Body of pancreas (tissue), 4 donors: ENCODE measurements around the gene ATP6V0A1. TPM values are rescaled to one million over a fixed set of nuclear protein-coding genes. Genes with fewer than 3 reads are reported as not detected.
A peak's percentile ranks its signal among the peaks of the same experiment; 100 is the strongest.
"Not testable (repeated sequence)": the region's sequence is repeated elsewhere in the genome, so short reads cannot be mapped to it uniquely, and the experiment has no call there.

Source experiments
- ATAC-seq: fragments of 150-250 bp; one replicate; pipeline ENCODE4 v1.9.1; 2016
- DNase-seq, 4 donors: peaks; one replicate each; pipeline ENCODE4 v3.0.0-alpha.2; 2019
- H3K27ac ChIP-seq, 4 donors: fragments of 200-600 bp; sonication (generic); 1 replicate in 3 of 4; 2 replicates in 1 of 4; pipeline versions ENCODE4 v1.5.1 to v1.6.1; 2016 to 2019; ENCODE audit warnings: mild to moderate bottlenecking in 1 of 4, mixed read lengths in 1 of 4, moderate library complexity in 1 of 4
- H3K27me3 ChIP-seq, 2 donors: fragments of 200-600 bp; sonication (generic); one replicate each; pipeline ENCODE4 v1.6.0; 2016; ENCODE audit warnings: mild to moderate bottlenecking in 1 of 2
- H3K36me3 ChIP-seq, 2 donors: fragments of 200-600 bp; sonication (generic); replicated peaks in 1 of 2; 2 replicates each; pipeline ENCODE4 v1.5.1; 2016; ENCODE audit warnings: low read depth in 2 of 2; ENCODE audit not compliant: insufficient read depth in 1 of 2
- H3K4me1 ChIP-seq: fragments of 200-600 bp; sonication (generic); one replicate; pipeline ENCODE4 v1.6.0; 2016
- H3K4me3 ChIP-seq, 2 donors: fragments of 200-600 bp; sonication (generic); 1 replicate in 1 of 2; 2 replicates in 1 of 2; pipeline ENCODE4 v1.5.1; 2016 to 2019
- H3K9me3 ChIP-seq, 3 donors: fragments of 200-600 bp; sonication (generic); 1 replicate in 2 of 3; 2 replicates in 1 of 3; pipeline ENCODE4 v1.5.1; 2016
- POLR2A ChIP-seq, 3 donors: fragments of 450-650 bp; IDR thresholded peaks; one replicate each; pipeline ENCODE4 v1.6.1; 2016; ENCODE audit warnings: antibody characterized with exemption in 3 of 3, mild to moderate bottlenecking in 2 of 3
- WGBS, 2 donors: methylation state at CpG; one replicate each; pipeline ENCODE4 v1.1.5; 2017; 5-methylcytosine and 5-hydroxymethylcytosine counted together
- intact Hi-C: fragments of 100-400 bp; cut with DNase I; formaldehyde crosslinking; loops from one replicate; pipeline ENCODE4 v1.15.1; 2023
- total RNA-seq, 2 donors: library from RNA; depleted of rRNA; stranded (reverse); fragments of >200 nt; gene quantifications; one replicate each; pipeline ENCODE4 v1.1.0, GENCODE V29; 2016
- TF ChIP-seq, protein P1 (sequence below), 7 experiments: fragments of 450-650 bp in 4 of 7; fragments of 200-600 bp in 3 of 7; sonication (generic) in 3 of 7; IDR thresholded peaks; one replicate each; pipeline ENCODE4 v1.5.1; 2016 to 2019; ENCODE audit warnings: antibody characterized with exemption in 7 of 7

Gene ATP6V0A1
- total RNA-seq, 2 donors from 2014 or later: 35.5 to 71.5 TPM

DNA sequence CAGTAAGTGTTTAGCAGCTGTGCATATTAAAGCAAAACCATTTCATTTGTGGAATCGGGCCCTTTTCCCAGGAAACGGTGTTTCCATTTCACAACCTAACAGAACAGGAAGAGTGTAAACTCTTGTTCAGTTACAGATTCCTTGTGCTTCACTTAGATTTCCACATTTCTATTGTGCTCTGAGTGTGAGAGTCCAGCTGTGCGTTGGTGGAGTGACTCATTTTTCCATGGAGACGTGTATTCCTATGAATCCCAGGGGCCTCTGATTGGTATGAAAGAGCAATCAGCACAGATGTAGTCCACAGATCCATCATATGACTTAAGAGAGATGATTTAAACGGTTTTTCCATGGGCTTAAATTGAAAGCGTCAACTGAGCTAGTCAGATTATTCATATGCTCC, 22.3 kb upstream of the ATP6V0A1 start:
- 68 to 70% methylated on average over 6 of the region's 6 CpGs for WGBS, 2 donors
- H3K4me1 ChIP-seq: no peaks in the 10 kb centered on the region
- H3K9me3 ChIP-seq: no peaks in the 10 kb centered on the region
- TF ChIP-seq POLR2A (IDR thresholded peaks at IDR 0.05): no peak
- TF ChIP-seq, protein P1, sequence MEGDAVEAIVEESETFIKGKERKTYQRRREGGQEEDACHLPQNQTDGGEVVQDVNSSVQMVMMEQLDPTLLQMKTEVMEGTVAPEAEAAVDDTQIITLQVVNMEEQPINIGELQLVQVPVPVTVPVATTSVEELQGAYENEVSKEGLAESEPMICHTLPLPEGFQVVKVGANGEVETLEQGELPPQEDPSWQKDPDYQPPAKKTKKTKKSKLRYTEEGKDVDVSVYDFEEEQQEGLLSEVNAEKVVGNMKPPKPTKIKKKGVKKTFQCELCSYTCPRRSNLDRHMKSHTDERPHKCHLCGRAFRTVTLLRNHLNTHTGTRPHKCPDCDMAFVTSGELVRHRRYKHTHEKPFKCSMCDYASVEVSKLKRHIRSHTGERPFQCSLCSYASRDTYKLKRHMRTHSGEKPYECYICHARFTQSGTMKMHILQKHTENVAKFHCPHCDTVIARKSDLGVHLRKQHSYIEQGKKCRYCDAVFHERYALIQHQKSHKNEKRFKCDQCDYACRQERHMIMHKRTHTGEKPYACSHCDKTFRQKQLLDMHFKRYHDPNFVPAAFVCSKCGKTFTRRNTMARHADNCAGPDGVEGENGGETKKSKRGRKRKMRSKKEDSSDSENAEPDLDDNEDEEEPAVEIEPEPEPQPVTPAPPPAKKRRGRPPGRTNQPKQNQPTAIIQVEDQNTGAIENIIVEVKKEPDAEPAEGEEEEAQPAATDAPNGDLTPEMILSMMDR (IDR thresholded peaks at IDR 0.05): no peak
- ATAC-seq (peak; percentile 71), DNase-seq (peak in 1 of 4 donors; percentile 51)
- intact Hi-C loops: no loop called here
- H3K4me3 ChIP-seq: no peak overlapping the region
- no peaks in the 10 kb centered on the region for H3K36me3 ChIP-seq
- H3K27me3 ChIP-seq: no peaks in the 10 kb centered on the region
- H3K27ac ChIP-seq: no peak overlapping the region

DNA sequence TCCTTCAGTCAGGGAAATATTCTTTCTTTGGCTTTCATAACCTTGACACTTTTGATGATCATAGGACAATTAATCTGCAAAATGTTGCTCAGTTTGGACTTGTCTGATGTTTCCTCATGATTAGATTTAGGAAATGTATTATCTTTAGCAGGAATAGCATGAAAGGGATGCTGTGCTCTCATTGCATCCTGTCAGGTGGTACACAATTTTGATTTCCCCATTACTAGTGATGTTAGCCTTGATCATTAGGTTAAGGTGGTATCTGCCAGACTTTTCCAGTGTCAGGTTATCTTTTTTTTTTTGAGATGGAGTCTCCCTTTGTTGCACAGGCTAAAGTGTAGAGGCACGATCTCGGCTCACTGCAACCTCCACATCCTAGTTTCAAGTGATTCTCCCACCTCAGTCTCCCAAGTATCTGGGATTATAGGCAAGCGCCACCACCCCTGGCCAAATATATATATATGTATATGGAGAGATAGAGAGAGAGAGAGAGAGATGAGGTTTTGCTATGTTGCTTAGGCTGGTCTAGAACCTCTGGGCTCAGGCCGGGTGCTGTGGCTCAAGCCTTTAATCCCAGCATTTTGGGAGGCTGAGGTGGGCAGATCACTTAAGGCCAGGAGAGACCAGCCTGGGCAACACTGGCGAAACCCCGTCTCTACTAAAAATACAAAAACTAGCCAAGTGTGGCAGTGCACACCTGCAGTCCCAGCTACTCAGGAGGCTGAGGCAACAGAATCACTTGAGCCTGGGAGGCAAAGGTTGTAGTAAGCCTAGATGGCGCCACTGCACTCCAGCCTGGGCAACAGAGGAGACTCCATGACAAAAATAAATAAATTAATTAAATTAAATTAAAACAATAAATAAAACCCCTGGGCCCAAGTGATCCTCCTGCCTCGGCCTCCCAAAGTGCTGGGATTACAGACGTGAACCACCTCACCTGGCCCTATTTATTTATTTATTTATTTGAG, 19.8 kb upstream of the ATP6V0A1 start:
- Histone ChIP-seq H3K4me1 (no peaks in the 10 kb centered on the region), H3K9me3 (no peaks in the 10 kb centered on the region), H3K27me3 (no peaks in the 10 kb centered on the region), H3K36me3 (no peaks in the 10 kb centered on the region), H3K27ac (no peak overlapping the region), H3K4me3 (no peak overlapping the region)
- no peak for TF ChIP-seq POLR2A (IDR thresholded peaks at IDR 0.05)
- TF ChIP-seq, protein P1 (IDR thresholded peaks at IDR 0.05): peak in 5 of 7 experiments; percentile 19 to 30 (median 25)
- intact Hi-C loops: no loop called here
- DNase-seq (peak; percentile 25 to 49 (median 40)), ATAC-seq (no peak)
- 76 to 78% methylated on average over 9 of the region's 9 CpGs for WGBS, 2 donors

DNA sequence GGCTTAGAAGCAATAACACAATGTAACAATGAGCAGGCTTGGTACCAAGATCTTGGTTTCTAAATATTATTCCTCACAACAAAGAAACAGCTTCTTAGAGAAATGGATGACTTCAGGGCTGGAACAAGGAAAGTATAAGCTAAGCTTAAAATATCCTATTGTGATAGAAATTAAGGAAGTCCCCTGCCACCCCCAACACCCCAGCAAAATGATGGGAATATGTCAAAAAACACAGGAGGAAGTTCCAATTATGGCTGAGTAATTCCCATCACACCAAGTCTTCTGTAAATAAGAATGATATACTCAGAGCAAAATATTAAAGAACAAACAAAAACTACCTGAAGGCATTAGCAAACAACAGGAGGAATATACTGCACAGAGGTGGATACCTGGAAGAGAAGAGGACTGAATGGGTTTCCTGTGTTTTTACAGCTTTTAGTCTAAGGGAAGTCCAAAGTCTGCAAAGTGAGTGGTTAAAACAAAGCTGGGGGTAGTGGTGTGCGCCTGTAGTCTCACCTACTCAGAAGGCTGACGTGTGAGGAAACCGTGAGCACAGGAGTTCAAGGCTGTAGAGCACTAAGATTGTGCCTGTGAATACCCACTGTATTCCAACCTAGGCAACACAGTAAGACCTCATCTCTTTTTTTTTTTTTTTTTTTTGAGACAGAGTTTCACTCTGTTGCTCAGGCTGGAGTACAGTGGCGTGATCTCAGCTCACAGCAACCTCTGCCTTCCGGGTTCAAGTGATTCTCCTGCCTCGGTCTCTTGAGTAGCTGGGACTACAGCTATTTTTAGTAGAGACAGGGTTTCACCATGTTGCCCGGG, 17.1 kb upstream of the ATP6V0A1 start:
- ATAC-seq: no peak
- H3K9me3 ChIP-seq: no peaks in the 10 kb centered on the region
- DNase-seq: no peak
- 42 to 51% methylated on average over 6 to 7 of the region's 7 CpGs for WGBS, 2 donors
- H3K4me3 ChIP-seq: no peak overlapping the region
- intact Hi-C loops: no loop called here
- no peaks in the 10 kb centered on the region for H3K36me3 ChIP-seq
- no peaks in the 10 kb centered on the region for H3K27me3 ChIP-seq
- TF ChIP-seq, protein P1 (IDR thresholded peaks at IDR 0.05): no peak
- TF ChIP-seq POLR2A (IDR thresholded peaks at IDR 0.05): no peak
- H3K4me1 ChIP-seq: no peaks in the 10 kb centered on the region
- H3K27ac ChIP-seq: no peak overlapping the region

DNA sequence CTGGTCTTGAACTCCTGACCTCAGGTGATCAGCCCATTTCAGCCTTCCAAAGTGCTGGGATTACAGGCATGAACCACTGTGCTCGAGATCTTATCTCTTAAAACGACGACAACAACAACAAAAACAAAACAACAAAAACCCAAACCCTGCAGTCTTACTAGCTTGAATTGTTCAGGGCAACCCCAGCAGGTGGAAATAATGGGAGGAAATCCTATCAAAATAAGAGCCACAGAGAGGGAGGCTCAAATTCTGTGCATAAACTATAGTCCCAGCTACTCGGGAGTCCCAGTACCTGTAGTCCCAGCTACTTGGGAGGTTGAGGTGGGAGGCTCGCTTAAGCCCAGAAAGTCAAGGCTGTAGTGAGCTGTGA, 16.5 kb upstream of the ATP6V0A1 start:
- ATAC-seq (no peak), DNase-seq (no peak)
- TF ChIP-seq, protein P1 (IDR thresholded peaks at IDR 0.05): no peak
- TF ChIP-seq POLR2A (IDR thresholded peaks at IDR 0.05): no peak
- Histone ChIP-seq H3K4me1 (no peaks in the 10 kb centered on the region), H3K9me3 (no peaks in the 10 kb centered on the region), H3K36me3 (no peaks in the 10 kb centered on the region), H3K27me3 (no peaks in the 10 kb centered on the region), H3K27ac (no peak overlapping the region), H3K4me3 (no peak overlapping the region)
- WGBS, 2 donors: 31 to 34% methylated on average over 5 of the region's 5 CpGs
- intact Hi-C loops: no loop called here

DNA sequence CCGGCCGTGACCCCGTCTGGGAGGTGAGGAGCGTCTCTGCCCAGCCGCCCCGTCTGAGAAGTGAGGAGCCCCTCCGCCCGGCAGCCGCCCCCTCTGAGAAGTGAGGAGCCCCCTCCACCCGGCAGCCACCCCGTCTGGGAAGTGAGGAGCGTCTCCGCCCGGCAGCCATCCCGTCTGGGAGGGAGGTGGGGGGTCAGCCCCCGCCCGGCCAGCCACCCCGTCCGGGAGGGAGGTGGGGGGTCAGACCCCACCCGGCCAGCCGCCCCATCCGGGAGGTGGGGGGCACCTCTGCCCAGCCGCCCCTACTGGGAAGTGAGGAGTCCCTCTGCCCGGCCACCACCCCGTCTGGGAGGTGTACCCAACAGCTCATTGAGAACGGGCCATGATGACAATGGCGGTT, 9.5 kb upstream of the ATP6V0A1 start:
- H3K27me3 ChIP-seq, H3K4me3 ChIP-seq, H3K9me3 ChIP-seq, H3K4me1 ChIP-seq, DNase-seq, H3K27ac ChIP-seq, H3K36me3 ChIP-seq, ATAC-seq, intact Hi-C loops: not testable (repeated sequence)
- WGBS, 2 donors: 81 to 89% methylated on average over 8 to 20 of the region's 27 CpGs

DNA sequence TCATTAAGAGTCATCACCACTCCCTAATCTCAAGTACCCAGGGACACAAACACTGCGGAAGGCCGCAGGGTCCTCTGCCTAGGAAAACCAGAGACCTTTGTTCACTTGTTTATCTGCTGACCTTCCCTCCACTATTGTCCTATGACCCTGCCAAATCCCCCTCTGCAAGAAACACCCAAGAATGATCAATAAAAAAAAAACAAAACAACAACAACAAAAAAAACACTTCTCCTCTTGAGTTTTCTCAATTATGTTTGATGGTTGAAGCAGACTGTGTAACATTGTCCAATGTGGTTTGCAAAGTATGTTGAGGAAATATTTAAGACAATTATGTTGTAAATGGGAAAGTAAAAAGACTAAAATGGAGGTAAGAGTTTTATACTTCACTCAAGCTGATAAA, 8.8 kb upstream of the ATP6V0A1 start:
- H3K4me1 ChIP-seq, H3K4me3 ChIP-seq, H3K9me3 ChIP-seq, H3K27ac ChIP-seq, intact Hi-C loops, ATAC-seq, H3K27me3 ChIP-seq, DNase-seq, H3K36me3 ChIP-seq: not testable (repeated sequence)
- no CpG with 5 or more reads among the region's 2 CpGs for whole genome bisulfite sequencing, 2 donors

DNA sequence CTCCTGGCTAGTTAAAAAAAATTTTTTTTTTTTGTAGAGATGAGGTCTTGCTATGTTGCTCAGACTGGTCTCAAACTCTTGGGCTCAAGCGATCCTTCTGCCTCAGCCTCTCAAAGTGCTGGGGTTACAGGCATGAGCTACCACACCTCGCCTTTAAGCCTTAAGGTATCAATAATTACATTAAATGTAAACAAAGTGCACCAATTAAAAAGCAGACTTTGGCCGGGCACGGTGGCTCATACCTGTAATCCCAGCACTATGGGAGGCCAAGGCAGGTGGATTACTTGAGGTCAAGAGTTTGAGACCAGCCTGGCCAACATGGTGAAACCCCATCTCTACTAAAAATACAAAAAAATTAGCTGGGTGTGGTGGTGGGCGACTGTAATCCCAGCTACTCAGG, 7.4 kb upstream of the ATP6V0A1 start:
- H3K4me1 ChIP-seq, H3K36me3 ChIP-seq, ATAC-seq, H3K27me3 ChIP-seq, DNase-seq, intact Hi-C loops, H3K4me3 ChIP-seq, H3K9me3 ChIP-seq, H3K27ac ChIP-seq: not testable (repeated sequence)
- WGBS, 2 donors: 54 to 64% methylated on average over 5 of the region's 5 CpGs
